ENCODE measurements around the gene DCDC1.

Gene DCDC1

DNA sequence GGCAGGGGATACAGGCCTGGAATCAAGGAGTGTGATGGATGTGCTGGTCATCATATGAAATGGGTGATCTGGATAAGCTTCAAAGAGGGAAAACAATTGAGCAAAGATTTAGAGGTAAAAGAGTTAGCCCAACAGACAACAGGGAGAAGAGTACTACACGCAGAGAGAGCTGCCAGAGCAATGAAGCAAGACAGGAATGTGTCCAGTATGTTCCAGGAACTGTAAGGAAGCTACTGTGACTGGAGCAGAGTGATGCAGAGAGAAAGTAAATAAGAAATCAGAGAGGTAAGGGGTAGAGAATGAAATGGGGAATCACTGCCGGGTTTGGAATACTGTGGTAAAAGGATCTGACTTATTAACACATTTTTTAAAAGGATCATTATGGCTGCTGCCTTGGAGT, 255.1 kb downstream of the DCDC1 start:
- no peaks in the 10 kb centered on the region for H3K9me3 ChIP-seq (ENCODE audit: severe bottlenecking)
- H3K36me3 ChIP-seq (ENCODE audit: low read depth) = no peaks in the 10 kb centered on the region
- DNase-seq (ENCODE audit: low spot score) (no peak), ATAC-seq (ENCODE audit: low read depth) (no peak)
- H3K27me3 ChIP-seq (ENCODE audit: insufficient read depth, poor library complexity, severe bottlenecking) = peaks cover 2% of the 10 kb centered on the region
- no peak overlapping the region for H3K4me3 ChIP-seq (ENCODE audit: severe bottlenecking)
- H3K27ac ChIP-seq (ENCODE audit: poor library complexity, severe bottlenecking) = no peak overlapping the region
- no peaks in the 10 kb centered on the region for H3K4me1 ChIP-seq (ENCODE audit: insufficient read depth, poor library complexity, severe bottlenecking)
- TF ChIP-seq, protein P1, sequence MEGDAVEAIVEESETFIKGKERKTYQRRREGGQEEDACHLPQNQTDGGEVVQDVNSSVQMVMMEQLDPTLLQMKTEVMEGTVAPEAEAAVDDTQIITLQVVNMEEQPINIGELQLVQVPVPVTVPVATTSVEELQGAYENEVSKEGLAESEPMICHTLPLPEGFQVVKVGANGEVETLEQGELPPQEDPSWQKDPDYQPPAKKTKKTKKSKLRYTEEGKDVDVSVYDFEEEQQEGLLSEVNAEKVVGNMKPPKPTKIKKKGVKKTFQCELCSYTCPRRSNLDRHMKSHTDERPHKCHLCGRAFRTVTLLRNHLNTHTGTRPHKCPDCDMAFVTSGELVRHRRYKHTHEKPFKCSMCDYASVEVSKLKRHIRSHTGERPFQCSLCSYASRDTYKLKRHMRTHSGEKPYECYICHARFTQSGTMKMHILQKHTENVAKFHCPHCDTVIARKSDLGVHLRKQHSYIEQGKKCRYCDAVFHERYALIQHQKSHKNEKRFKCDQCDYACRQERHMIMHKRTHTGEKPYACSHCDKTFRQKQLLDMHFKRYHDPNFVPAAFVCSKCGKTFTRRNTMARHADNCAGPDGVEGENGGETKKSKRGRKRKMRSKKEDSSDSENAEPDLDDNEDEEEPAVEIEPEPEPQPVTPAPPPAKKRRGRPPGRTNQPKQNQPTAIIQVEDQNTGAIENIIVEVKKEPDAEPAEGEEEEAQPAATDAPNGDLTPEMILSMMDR (IDR thresholded peaks at IDR 0.05; ENCODE audit: poor library complexity, severe bottlenecking) = no peak

DNA sequence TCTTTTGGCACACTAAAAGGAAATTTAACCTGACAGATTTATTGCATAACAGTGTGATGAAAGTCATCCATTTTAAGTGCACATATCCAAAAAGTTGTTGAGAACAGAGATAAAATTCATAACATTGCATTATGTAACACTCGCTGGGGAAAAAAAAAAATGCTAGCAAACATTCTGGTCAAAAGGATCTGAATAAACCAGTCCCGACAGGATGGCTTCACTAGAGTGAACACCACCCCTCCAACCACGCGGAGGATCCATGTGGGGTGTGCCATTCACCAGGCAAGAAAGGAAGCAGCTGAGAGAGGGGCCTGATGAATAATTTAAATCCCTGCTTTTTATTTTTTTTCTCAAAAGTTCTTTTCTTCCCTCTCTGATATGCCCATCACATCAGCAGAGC, 258.7 kb downstream of the DCDC1 start:
- ATAC-seq (ENCODE audit: low read depth) = no peak
- Histone ChIP-seq H3K27ac (ENCODE audit: poor library complexity, severe bottlenecking) (no peak overlapping the region), H3K9me3 (ENCODE audit: severe bottlenecking) (no peaks in the 10 kb centered on the region), H3K4me1 (ENCODE audit: insufficient read depth, poor library complexity, severe bottlenecking) (no peaks in the 10 kb centered on the region), H3K27me3 (ENCODE audit: insufficient read depth, poor library complexity, severe bottlenecking) (peaks cover 5% of the 10 kb centered on the region), H3K4me3 (ENCODE audit: severe bottlenecking) (no peak overlapping the region), H3K36me3 (ENCODE audit: low read depth) (no peaks in the 10 kb centered on the region)
- DNase-seq (ENCODE audit: low spot score) = no peak
- TF ChIP-seq, protein P1 (IDR thresholded peaks at IDR 0.05; ENCODE audit: poor library complexity, severe bottlenecking) = no peak

DNA sequence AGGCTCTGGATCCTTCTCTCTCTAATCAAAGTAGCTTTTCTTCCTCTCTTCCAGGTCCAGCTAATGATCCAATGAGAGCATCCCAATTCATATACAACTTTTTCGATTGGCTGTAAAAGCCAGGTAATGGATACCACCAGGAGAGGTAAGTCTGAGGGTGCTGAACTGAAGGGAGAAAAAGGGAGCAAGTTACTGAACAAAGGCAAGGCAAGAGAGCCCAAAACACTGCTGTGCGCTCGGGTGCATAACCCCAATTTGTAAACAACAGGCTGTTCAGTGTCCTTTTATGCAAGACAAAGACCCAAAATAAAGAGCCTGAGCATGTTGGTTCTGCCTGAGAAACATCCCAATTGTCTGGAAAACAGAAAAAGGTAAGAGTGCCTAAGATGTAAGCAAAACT, 260.1 kb downstream of the DCDC1 start:
- H3K4me1 ChIP-seq (ENCODE audit: insufficient read depth, poor library complexity, severe bottlenecking) = no peaks in the 10 kb centered on the region
- ATAC-seq (ENCODE audit: low read depth) (no peak), DNase-seq (ENCODE audit: low spot score) (no peak)
- H3K9me3 ChIP-seq (ENCODE audit: severe bottlenecking) = no peaks in the 10 kb centered on the region
- H3K36me3 ChIP-seq (ENCODE audit: low read depth) = no peaks in the 10 kb centered on the region
- TF ChIP-seq, protein P1 (IDR thresholded peaks at IDR 0.05; ENCODE audit: poor library complexity, severe bottlenecking) = no peak
- no peak overlapping the region for H3K4me3 ChIP-seq (ENCODE audit: severe bottlenecking)
- H3K27me3 ChIP-seq (ENCODE audit: insufficient read depth, poor library complexity, severe bottlenecking) = peaks cover 11% of the 10 kb centered on the region
- H3K27ac ChIP-seq (ENCODE audit: poor library complexity, severe bottlenecking) = no peak overlapping the region

DNA sequence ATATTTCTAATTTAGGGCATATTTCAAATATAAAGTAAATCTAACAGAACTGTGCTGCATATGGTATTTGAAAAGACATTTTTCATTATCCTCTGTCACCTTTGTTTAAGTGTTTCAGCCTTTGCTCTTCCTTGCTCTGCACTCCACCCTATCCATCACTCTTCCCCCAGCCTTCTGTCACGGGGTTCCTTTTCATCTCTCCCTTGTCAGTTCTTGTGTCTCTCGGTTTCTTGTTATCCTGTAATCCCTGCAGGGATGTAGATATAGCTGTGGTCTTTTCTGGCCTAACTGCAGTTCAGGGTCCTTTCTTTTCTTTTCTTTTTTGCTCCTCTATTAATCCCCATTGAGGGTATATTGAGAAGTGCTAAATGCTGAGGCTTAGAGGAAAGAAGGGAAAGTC, 261.9 kb downstream of the DCDC1 start:
- DNase-seq (ENCODE audit: low spot score) = no peak
- ATAC-seq (ENCODE audit: low read depth) = no peak
- no peaks in the 10 kb centered on the region for H3K36me3 ChIP-seq (ENCODE audit: low read depth)
- H3K4me3 ChIP-seq (ENCODE audit: severe bottlenecking) = no peak overlapping the region
- no peaks in the 10 kb centered on the region for H3K4me1 ChIP-seq (ENCODE audit: insufficient read depth, poor library complexity, severe bottlenecking)
- H3K27me3 ChIP-seq (ENCODE audit: insufficient read depth, poor library complexity, severe bottlenecking) = peaks cover 11% of the 10 kb centered on the region
- TF ChIP-seq, protein P1 (IDR thresholded peaks at IDR 0.05; ENCODE audit: poor library complexity, severe bottlenecking) = no peak
- H3K27ac ChIP-seq (ENCODE audit: poor library complexity, severe bottlenecking) = no peak overlapping the region
- H3K9me3 ChIP-seq (ENCODE audit: severe bottlenecking) = no peaks in the 10 kb centered on the region

DNA sequence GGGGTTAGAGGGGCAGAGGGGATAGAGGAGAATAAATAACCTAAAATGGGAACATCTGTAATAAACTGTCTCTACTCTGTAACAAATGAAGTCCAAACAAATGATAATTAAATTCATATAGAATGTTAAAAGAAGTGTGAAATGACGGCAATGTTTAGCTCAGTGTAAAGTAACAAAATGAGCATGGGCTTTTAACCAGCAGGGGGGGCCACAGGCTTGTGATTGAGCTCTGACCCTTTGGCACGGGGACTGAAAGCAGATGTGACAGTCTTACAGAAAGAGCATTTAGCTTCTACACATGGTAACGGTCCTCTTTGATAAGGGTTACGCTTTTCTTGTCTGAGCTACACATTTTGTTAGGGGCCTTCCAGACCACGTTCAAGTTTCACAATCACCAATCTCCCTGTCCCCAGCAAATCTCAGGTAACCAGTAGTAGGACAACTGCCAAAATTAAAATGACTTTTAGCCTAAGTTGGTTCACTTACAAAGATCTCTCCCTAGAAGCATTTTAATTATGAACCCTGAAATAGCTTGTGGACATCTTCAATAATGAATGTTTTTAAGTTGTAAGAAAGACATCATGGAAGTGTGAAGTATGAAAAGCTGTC, 262.5 kb downstream of the DCDC1 start:
- ATAC-seq (ENCODE audit: low read depth) (0 out of 3 replicates have a peak, but pooled peaks have one; percentile 19), DNase-seq (ENCODE audit: low spot score) (no peak)
- Histone ChIP-seq H3K9me3 (ENCODE audit: severe bottlenecking) (no peaks in the 10 kb centered on the region), H3K36me3 (ENCODE audit: low read depth) (no peaks in the 10 kb centered on the region), H3K4me3 (ENCODE audit: severe bottlenecking) (no peak overlapping the region), H3K4me1 (ENCODE audit: insufficient read depth, poor library complexity, severe bottlenecking) (no peaks in the 10 kb centered on the region), H3K27me3 (ENCODE audit: insufficient read depth, poor library complexity, severe bottlenecking) (peaks cover 11% of the 10 kb centered on the region), H3K27ac (ENCODE audit: poor library complexity, severe bottlenecking) (no peak overlapping the region)
- TF ChIP-seq, protein P1 (IDR thresholded peaks at IDR 0.05; ENCODE audit: poor library complexity, severe bottlenecking) = peak; percentile 42

Measured in RWPE2 (cell line).